SK-N-SH (cell line): ENCODE data around the gene ARHGAP6. TPM values are rescaled to one million over a fixed set of nuclear protein-coding genes. Genes with fewer than 3 reads are reported as not detected.

ENCODE experiments used
- CTCF ChIA-PET: fragments of 300-600, 350-600 bp; formaldehyde crosslinking; extraction: SDS; loops from one replicate; lab custom pipeline; 2021; lab: Yijun Ruan, JAX
- POLR2A ChIA-PET: fragments of 350-600 bp; sonication (Branson Sonifier 250); formaldehyde crosslinking; extraction: SDS; loops from one replicate; lab custom pipeline; 2020; ENCODE audit warnings: antibody characterized with exemption, inconsistent platforms; lab: Yijun Ruan, JAX
- DNase-seq: peaks from one replicate; pipeline ENCODE4 v3.0.0; 2012
- H2AFZ ChIP-seq: fragments of 200-600 bp; sonication (generic); 2 replicates; pipeline ENCODE4 v1.8.1; 2016; ENCODE audit warnings: antibody characterized with exemption, mild to moderate bottlenecking, low read depth
- H3F3A ChIP-seq: fragments of 200-600 bp; sonication (generic); replicated peaks from 2 replicates; pipeline ENCODE3; 2016; ENCODE audit warnings: antibody characterized with exemption, mild to moderate bottlenecking; ENCODE audit not compliant: insufficient read depth
- H3K27ac ChIP-seq, 2 experiments: fragments of 200-500 bp in 1 of 2; fragments of 200-600 bp in 1 of 2; sonication (Bioruptor generic) in 1 of 2; sonication (generic), shearing (Covaris generic) in 1 of 2; 2 replicates each; pipeline versions ENCODE4 v1.5.1 to v1.6.1; 2014 to 2016; ENCODE audit warnings: low read depth in 2 of 2, inconsistent platforms in 1 of 2, low read length in 1 of 2, mild to moderate bottlenecking in 1 of 2, mixed read lengths in 1 of 2
- H3K27me3 ChIP-seq: fragments of 200-600 bp; sonication (generic), shearing (Covaris generic); 2 replicates; pipeline ENCODE4 v1.6.1; 2016; ENCODE audit warnings: mixed run types; ENCODE audit not compliant: insufficient read depth
- H3K36me3 ChIP-seq, 2 experiments: fragments of 200-500 bp in 1 of 2; fragments of 200-600 bp in 1 of 2; sonication (Bioruptor generic) in 1 of 2; sonication (generic) in 1 of 2; replicated peaks in 1 of 2; 2 replicates each; pipeline versions ENCODE3 to v1.5.1; 2014 to 2016; ENCODE audit warnings: low read length in 1 of 2, mild to moderate bottlenecking in 1 of 2; ENCODE audit not compliant: insufficient read depth in 2 of 2, control insufficient read depth in 1 of 2
- H3K4me1 ChIP-seq, 2 experiments: fragments of 200-500 bp in 1 of 2; fragments of 200-600 bp in 1 of 2; sonication (Bioruptor generic) in 1 of 2; sonication (generic), shearing (Covaris generic) in 1 of 2; 2 replicates each; pipeline versions ENCODE4 v1.5.1 to v1.6.1; 2014 to 2016; ENCODE audit warnings: low read depth in 1 of 2, low read length in 1 of 2, mixed run types in 1 of 2; ENCODE audit not compliant: insufficient read depth in 2 of 2, control insufficient read depth in 1 of 2
- H3K4me2 ChIP-seq: fragments of 200-600 bp; sonication (generic), shearing (Covaris generic); 2 replicates; pipeline ENCODE4 v1.6.1; 2017; ENCODE audit warnings: mixed run types
- H3K4me3 ChIP-seq, 2 experiments: fragments of 200-500 bp in 1 of 2; fragments of 200-600 bp in 1 of 2; sonication (Bioruptor generic) in 1 of 2; sonication (generic), shearing (Covaris generic) in 1 of 2; 2 replicates each; pipeline versions ENCODE4 v1.5.1 to v1.8.1; 2014 to 2016; ENCODE audit warnings: low read depth in 2 of 2, inconsistent platforms in 1 of 2, low read length in 1 of 2, mild to moderate bottlenecking in 1 of 2, mixed read lengths in 1 of 2, moderate library complexity in 1 of 2
- H3K79me2 ChIP-seq: fragments of 200-600 bp; sonication (generic); 2 replicates; pipeline ENCODE4 v1.8.1; 2017; ENCODE audit warnings: mild to moderate bottlenecking; ENCODE audit not compliant: insufficient read depth
- H3K9ac ChIP-seq: fragments of 200-600 bp; sonication (generic); 2 replicates; pipeline ENCODE4 v1.6.1; 2017; ENCODE audit warnings: mixed run types
- H3K9me2 ChIP-seq: fragments of 200-600 bp; sonication (generic); 2 replicates; pipeline ENCODE4 v1.6.1; 2017; ENCODE audit warnings: mixed run types
- H3K9me3 ChIP-seq: fragments of 200-600 bp; sonication (generic); 2 replicates; pipeline ENCODE4 v1.6.1; 2017; ENCODE audit warnings: mixed run types, mild to moderate bottlenecking, moderate library complexity
- H4K20me1 ChIP-seq: fragments of 200-600 bp; sonication (generic); 2 replicates; pipeline ENCODE4 v1.6.1; 2017; ENCODE audit warnings: mild to moderate bottlenecking, mixed run types; ENCODE audit not compliant: insufficient read depth
- GATA2 ChIP-seq: sonication (generic); formaldehyde crosslinking; IDR thresholded peaks from 2 replicates; pipeline ENCODE4 v1.5.0; 2020; ENCODE audit warnings: mild to moderate bottlenecking, missing genetic modification reagents
- MXI1 ChIP-seq: IDR thresholded peaks from 2 replicates; pipeline ENCODE4 v1.6.1; 2012; ENCODE audit warnings: mild to moderate bottlenecking, low read depth, low read length, improper control_type of control experiment
- NRF1 ChIP-seq: IDR thresholded peaks from 2 replicates; pipeline ENCODE4 v1.6.1; 2012; ENCODE audit warnings: low read depth, mild to moderate bottlenecking, low read length
- RAD21 ChIP-seq: IDR thresholded peaks from 2 replicates; pipeline ENCODE4 v1.6.1; 2012; ENCODE audit warnings: mild to moderate bottlenecking, low read length
- RXRA ChIP-seq: IDR thresholded peaks from 2 replicates; pipeline ENCODE4 v1.4.0; 2012; ENCODE audit warnings: low read depth, mild to moderate bottlenecking, borderline replicate concordance
- TAF1 ChIP-seq: IDR thresholded peaks from 2 replicates; pipeline ENCODE4 v1.6.1; 2012; ENCODE audit warnings: low read depth, mild to moderate bottlenecking, low read length, moderate library complexity, borderline replicate concordance
- USF2 ChIP-seq: fragments of 150-350 bp; IDR thresholded peaks from 2 replicates; pipeline ENCODE4 v1.6.1; 2017; ENCODE audit warnings: antibody characterized with exemption, low read length, low read depth, borderline replicate concordance
- WGBS: methylation state at CpG from one replicate; pipeline ENCODE4 v1.1.6; 2017; ENCODE audit warnings: low lambda C conversion rate; 5-methylcytosine and 5-hydroxymethylcytosine counted together
- polyA plus RNA-seq, 3 experiments: library from polyadenylated mRNA; depleted of rRNA; stranded (reverse); fragments of >200 nt; gene quantifications; 2 replicates each; pipeline ENCODE4 v1.2.3, GENCODE V29; 2012
- TF ChIP-seq, protein P1 (sequence below): fragments of 200-600 bp; sonication (generic); IDR thresholded peaks from 2 replicates; pipeline ENCODE4 v1.6.1; 2017; ENCODE audit warnings: antibody characterized with exemption, mild to moderate bottlenecking, moderate library complexity

Gene ARHGAP6
- polyA plus RNA-seq, 1 of the 3 experiments (the other 2 are of a cell fraction) = 0.16 TPM

DNA sequence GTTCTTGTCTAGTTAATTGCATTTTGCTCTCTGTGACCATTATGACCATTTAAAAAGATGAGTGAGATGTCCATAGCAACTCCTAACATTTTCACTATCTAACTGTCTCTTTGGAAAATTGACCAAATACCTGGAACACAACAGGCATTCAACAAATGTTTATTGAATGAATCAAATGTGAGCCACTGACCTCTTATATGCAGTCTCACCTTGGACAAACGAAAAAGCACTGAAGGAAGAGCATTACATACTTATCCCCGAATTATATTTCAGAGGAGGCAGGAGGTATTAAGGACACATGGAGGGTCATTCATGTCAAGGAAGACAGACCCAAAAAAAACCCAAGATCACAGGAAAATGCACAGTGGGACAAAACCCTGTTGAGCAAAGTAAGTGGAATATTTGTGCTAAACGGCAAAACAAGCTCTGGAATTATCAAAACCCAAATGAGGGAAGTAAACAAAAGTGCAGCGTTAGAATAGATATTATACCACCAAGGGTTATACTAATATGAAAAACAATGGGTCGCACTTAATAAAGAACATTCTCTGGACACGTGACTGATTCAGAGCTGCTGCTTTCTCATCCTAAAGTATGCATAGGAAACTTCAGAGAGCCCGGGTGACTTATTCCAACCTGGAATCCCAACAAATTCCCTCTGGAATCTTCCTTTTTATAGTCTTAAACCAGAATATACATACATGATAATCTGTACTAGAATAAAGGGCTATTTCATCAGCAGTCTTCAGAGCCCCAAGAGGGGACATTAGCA, 240.6 kb downstream of the ARHGAP6 start:
- POLR2A ChIA-PET = no interaction called here
- Histone ChIP-seq H3K27me3 (no peaks in the 10 kb centered on the region), H3K79me2 (no peaks in the 10 kb centered on the region), H4K20me1 (no peaks in the 10 kb centered on the region), H3K9ac (no peak overlapping the region), H3F3A (no peaks in the 10 kb centered on the region), H2AFZ (no peak overlapping the region), H3K27ac (no peak overlapping the region), H3K4me2 (no peak overlapping the region), H3K9me3 (no peaks in the 10 kb centered on the region), H3K9me2 (no peaks in the 10 kb centered on the region), H3K36me3 (no peaks in the 10 kb centered on the region), H3K4me3 (no peak overlapping the region), H3K4me1 (no peaks in the 10 kb centered on the region)
- no peak for TF ChIP-seq TAF1
- TF ChIP-seq USF2 = no peak
- TF ChIP-seq MXI1 = no peak
- no peak for TF ChIP-seq RXRA
- TF ChIP-seq, protein P1, sequence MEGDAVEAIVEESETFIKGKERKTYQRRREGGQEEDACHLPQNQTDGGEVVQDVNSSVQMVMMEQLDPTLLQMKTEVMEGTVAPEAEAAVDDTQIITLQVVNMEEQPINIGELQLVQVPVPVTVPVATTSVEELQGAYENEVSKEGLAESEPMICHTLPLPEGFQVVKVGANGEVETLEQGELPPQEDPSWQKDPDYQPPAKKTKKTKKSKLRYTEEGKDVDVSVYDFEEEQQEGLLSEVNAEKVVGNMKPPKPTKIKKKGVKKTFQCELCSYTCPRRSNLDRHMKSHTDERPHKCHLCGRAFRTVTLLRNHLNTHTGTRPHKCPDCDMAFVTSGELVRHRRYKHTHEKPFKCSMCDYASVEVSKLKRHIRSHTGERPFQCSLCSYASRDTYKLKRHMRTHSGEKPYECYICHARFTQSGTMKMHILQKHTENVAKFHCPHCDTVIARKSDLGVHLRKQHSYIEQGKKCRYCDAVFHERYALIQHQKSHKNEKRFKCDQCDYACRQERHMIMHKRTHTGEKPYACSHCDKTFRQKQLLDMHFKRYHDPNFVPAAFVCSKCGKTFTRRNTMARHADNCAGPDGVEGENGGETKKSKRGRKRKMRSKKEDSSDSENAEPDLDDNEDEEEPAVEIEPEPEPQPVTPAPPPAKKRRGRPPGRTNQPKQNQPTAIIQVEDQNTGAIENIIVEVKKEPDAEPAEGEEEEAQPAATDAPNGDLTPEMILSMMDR = no peak
- WGBS = 12% methylated on average over 7 of the region's 7 CpGs
- no peak for DNase-seq
- CTCF ChIA-PET = no interaction called here

DNA sequence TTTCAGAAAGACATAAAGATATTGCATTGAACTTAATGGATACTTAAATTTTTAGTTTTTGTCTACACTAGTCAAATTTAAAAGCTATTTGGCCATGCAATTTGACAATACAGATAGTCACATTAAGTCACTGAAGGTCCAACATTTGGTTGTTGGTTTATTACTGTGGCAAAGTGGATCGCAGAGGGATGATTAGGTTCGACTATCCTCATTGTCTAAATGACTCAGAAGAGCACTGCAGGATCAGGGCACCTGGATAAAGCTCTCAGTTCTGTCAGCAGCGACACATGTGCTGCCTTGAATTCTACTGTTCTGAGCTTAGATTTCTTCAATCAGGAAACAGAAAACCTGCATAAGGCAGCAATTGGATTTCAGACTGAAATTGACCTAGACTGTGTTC, 241.8 kb downstream of the ARHGAP6 start:
- POLR2A ChIA-PET = no interaction called here
- H3K27ac ChIP-seq = no peak overlapping the region
- 26% methylated on average over 3 of the region's 3 CpGs for WGBS

More for the DNA sequence above, 241.8 kb downstream of the ARHGAP6 start:
- H2AFZ ChIP-seq = 0 out of 2 replicates have a peak overlapping the region, but pooled peaks have one; percentile 8
- no peak for DNase-seq
- H3K9me2 ChIP-seq = no peaks in the 10 kb centered on the region
- H3K9ac ChIP-seq = no peak overlapping the region
- H3K36me3 ChIP-seq = no peaks in the 10 kb centered on the region
- no peaks in the 10 kb centered on the region for H3K79me2 ChIP-seq
- TF ChIP-seq RAD21 = no peak
- no peak for TF ChIP-seq GATA2 (CRISPR knock-in tag)
- no peak for TF ChIP-seq NRF1
- H3K9me3 ChIP-seq = no peaks in the 10 kb centered on the region
- H3F3A ChIP-seq = no peaks in the 10 kb centered on the region
- CTCF ChIA-PET = interaction anchor here (0.8 to 2.5 kb wide), 3 partner anchors 12 to 346 kb away, joined by 3 to 7 read pairs (median 4); no protein-coding TSS in a partner anchor
- no peak overlapping the region for H3K4me3 ChIP-seq
- H3K4me2 ChIP-seq = no peak overlapping the region
- no peaks in the 10 kb centered on the region for H3K4me1 ChIP-seq
- no peaks in the 10 kb centered on the region for H4K20me1 ChIP-seq
- no peaks in the 10 kb centered on the region for H3K27me3 ChIP-seq
